ENCODE measurements around the gene PRDM10.

PRDM10 gene

DNA sequence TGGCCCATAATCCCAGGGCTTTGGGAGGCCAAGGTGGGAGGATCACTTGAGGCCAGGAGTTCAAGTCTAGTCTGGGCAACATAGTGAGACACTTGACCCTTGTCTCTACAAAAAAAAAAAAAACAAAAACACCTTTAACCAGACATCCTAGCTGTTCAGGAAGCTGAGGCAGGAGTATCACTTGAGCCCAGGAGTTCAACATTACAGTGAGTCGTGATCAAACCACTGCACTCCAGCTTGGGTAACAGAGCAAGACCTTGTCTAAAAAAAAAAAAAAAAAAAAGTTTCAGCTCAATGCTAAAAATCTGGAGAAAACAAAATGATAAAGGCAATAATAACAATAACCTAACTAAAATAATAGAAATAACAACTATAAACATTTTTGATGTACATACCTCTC lies 44.5 kb upstream of the PRDM10 start:
- TF ChIP-seq TAF1 (IDR thresholded peaks at IDR 0.05; ENCODE audit: borderline replicate concordance, insufficient read depth, low read length), result no peak
- no peak for TF ChIP-seq SIN3A (IDR thresholded peaks at IDR 0.05; ENCODE audit: borderline replicate concordance, insufficient read depth, low read length)
- TF ChIP-seq FOXP2 (optimal IDR thresholded peaks at IDR 0.05; ENCODE audit: borderline replicate concordance, extremely low read depth, extremely low read length, insufficient read depth), result no peak
- no peak for TF ChIP-seq REST (IDR thresholded peaks at IDR 0.05; ENCODE audit: insufficient read depth in 1 of 2, low read depth in 2 of 2, low read length in 2 of 2)
- no peak for TF ChIP-seq POLR2AphosphoS5 (IDR thresholded peaks at IDR 0.05; ENCODE audit: low read depth, low read length)

DNA sequence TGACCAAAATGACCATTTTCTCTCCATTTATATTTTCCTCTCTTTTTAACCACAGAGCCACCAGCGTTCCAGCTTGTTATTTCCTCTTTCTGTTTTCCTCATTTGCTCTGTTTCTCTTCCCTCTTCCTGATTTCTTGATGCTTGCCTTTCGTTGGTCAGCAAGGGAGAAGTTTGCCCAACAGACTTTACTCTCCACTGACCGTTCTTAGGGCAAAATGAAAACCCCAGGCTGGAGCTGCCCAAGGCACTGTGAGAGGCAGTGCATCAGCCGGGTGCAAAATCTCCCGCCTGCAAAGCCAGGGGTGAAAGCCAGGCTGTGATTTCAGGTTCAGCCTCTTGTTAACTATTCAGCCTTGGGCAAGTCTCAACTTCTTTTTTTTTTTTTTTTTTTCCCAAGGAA lies 40.9 kb upstream of the PRDM10 start:
- TF ChIP-seq POLR2AphosphoS5 (IDR thresholded peaks at IDR 0.05; ENCODE audit: low read depth, low read length) (no peak), FOXP2 (optimal IDR thresholded peaks at IDR 0.05; ENCODE audit: borderline replicate concordance, extremely low read depth, extremely low read length, insufficient read depth) (no peak), SIN3A (IDR thresholded peaks at IDR 0.05; ENCODE audit: borderline replicate concordance, insufficient read depth, low read length) (no peak), REST (IDR thresholded peaks at IDR 0.05; ENCODE audit: insufficient read depth in 1 of 2, low read depth in 2 of 2, low read length in 2 of 2) (no peak), TAF1 (IDR thresholded peaks at IDR 0.05; ENCODE audit: borderline replicate concordance, insufficient read depth, low read length) (no peak)

DNA sequence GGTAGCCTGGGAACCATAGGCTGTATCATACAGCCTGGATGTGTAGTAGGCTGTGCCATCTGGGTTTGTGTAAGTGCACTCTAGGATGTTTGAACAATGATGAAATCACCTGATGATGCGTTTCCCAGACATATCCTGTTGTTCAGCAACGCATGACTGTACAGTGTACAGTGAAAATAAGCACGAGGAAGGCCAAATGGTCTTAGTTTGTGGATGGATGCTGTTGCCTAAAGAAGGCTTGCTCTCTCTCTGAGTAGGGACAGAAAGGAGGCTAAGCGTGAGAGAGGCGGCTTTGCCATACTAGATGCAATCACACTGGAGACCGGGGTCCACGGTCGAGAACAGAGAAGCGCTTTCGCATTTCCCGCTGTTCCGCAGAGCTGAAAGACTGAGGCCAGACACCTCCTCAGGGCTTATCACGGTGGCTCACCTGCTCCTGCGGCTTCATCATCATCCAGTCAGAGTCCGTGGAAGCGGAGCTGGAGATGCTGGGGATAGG lies 39.5 kb upstream of the PRDM10 start:
- no peak for TF ChIP-seq FOXP2 (optimal IDR thresholded peaks at IDR 0.05; ENCODE audit: borderline replicate concordance, extremely low read depth, extremely low read length, insufficient read depth)
- TF ChIP-seq SIN3A (IDR thresholded peaks at IDR 0.05; ENCODE audit: borderline replicate concordance, insufficient read depth, low read length), result no peak
- no peak for TF ChIP-seq TAF1 (IDR thresholded peaks at IDR 0.05; ENCODE audit: borderline replicate concordance, insufficient read depth, low read length)
- no peak for TF ChIP-seq REST (IDR thresholded peaks at IDR 0.05; ENCODE audit: insufficient read depth in 1 of 2, low read depth in 2 of 2, low read length in 2 of 2)
- TF ChIP-seq POLR2AphosphoS5 (IDR thresholded peaks at IDR 0.05; ENCODE audit: low read depth, low read length), result no peak

GRCh38 chr11:130040281-130040940 lies 37.8 kb upstream of the PRDM10 start:
- TF ChIP-seq REST (IDR thresholded peaks at IDR 0.05; ENCODE audit: insufficient read depth in 1 of 2, low read depth in 2 of 2, low read length in 2 of 2), result no peak
- TF ChIP-seq SIN3A (IDR thresholded peaks at IDR 0.05; ENCODE audit: borderline replicate concordance, insufficient read depth, low read length), result no peak
- no peak for TF ChIP-seq TAF1 (IDR thresholded peaks at IDR 0.05; ENCODE audit: borderline replicate concordance, insufficient read depth, low read length)
- TF ChIP-seq FOXP2 (optimal IDR thresholded peaks at IDR 0.05; ENCODE audit: borderline replicate concordance, extremely low read depth, extremely low read length, insufficient read depth), result no peak
- TF ChIP-seq POLR2AphosphoS5 (IDR thresholded peaks at IDR 0.05; ENCODE audit: low read depth, low read length), result no peak
